Measurements from ENCODE around the gene CD9.

CD9 gene

DNA sequence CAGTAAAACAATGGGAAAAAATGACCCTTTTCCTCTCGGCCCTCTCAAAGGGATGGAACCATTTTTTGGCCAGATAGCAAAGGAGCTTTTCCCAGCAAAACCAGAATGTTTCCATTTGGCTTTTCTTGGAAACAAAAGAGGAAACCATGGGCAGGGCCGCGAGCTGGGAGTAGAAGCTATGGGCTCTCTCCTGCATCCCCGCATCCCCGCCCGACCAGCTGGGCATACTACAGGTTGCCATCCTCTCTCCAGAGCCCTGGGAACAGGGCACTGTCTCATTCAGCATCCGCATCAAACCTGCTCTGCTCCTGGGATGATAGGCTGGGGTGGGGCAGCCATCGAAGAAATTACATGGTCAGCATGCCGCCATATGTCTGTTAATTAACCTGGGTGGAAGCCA, 20.9 kb downstream of the CD9 start:
- DNase-seq (ENCODE audit: low read depth), result no peak

DNA sequence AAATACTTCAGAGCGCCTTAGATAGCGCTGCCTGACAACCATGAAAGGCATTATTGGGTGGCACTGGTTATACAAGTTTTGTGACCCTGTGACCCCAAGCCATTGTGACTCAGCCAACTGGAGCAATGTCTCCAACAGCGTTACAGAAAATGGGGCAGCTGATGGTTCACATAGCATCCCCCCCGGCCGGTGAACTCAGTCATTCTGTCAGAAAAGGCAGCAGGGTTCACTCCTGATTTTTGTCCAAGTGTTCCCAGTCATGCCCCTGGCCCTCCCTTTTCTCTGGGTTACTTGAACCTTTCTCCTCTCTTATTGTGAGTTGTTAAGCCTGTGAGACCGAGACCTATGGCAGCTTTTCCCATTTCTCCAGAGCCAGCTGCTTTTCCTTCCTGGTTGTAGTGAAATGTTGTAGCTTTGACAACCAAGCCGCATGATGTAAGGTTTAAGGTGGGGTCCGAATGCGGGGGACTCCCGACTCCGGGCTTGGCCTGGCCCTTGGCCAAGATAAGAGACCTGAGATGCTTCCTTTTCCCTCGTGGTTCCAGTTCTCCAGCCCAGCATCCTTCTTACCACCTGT, 22.0 kb downstream of the CD9 start:
- no peak for DNase-seq (ENCODE audit: low read depth)

DNA sequence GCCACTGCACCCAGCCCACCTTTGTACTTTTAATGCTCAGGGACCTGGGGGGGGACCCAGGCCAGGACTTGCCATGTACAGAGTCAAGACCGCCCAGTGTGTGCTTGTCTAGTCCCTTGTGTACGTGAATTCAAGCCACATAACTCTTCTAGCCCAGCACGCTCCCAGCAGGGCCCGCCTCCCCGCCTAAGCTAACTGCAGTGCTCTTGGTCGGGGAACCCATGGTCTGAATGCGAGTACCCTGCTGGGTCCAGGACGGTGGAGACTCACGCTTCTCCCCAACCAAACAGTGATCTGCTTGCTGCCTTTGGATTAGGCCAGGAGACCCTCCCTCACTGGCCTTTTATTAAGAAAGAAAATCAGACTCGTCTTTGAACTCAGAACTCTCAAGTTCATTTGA, 23.3 kb downstream of the CD9 start:
- DNase-seq (ENCODE audit: low read depth), result no peak

DNA sequence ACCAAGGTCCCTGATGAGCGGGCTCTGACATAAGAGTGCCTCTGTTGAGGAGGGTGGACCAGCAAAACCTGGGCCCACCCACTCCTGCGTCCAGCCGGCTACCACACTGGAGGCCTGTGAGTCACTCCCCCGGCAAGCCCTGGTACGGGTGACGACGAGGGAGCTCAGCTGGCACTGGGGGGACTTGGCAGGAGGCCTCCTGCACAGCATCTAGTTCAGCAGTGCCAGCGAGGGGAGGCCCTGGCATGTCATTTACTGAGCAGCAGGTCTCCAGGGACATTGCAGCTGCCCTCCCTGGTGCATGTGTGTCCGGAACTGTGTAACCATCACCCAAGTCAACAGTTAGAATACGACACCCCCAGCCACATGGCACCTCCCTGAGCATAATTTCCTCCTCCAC, 24.4 kb downstream of the CD9 start:
- no peak for DNase-seq (ENCODE audit: low read depth)

DNA sequence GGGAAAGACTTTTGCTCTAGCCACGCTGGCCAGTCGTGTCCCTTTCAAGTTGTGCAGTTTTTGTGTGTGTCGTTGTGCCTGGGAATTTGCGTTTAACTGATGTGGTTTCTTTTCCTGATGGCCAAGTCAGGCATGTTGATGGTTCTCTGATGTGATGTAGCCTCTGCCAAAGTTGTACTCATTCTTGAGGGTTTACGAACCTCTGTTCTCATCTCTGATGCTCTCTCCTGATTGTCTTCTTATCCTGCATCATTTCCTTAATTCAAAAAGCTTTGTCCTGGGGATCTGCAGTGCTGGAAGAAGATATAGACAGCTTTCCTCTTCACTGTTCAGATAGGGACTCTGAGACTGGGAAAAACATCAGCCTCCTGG, 25.4 kb downstream of the CD9 start:
- no peak for DNase-seq (ENCODE audit: low read depth)

DNA sequence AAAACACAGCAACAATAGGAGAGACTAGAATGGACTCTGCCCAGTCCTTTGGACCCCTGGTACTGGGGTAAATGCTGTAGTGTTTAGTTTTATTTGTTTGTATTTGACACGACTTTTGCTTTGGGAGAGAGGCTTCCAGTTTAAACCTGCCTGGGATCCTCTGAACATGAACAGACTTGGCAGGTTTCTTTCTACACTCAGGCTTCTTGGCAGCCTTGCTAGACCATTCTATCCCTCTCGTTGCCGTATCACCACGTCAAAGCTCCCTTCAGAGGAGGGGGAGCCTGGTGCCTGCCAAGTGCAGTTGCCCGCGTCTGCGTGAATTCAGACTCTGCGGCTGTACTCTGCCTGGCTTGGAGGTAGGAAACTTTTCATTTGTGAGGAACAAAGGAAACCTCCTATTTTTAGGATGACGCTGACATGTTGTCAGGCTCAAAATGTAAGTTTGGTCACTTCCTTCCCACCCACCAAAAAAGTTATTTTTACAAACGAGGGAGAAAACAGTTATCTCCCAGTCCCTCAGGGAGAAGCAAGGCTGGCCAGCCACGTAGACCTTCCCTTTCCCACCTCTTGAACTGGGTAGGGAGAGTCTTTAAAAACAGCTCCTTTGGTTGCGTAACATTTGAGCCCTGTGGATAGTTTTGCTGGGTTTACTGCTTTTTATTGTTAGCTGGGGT, 25.9 kb downstream of the CD9 start:
- DNase-seq (ENCODE audit: low read depth), result peak; percentile 75

DNA sequence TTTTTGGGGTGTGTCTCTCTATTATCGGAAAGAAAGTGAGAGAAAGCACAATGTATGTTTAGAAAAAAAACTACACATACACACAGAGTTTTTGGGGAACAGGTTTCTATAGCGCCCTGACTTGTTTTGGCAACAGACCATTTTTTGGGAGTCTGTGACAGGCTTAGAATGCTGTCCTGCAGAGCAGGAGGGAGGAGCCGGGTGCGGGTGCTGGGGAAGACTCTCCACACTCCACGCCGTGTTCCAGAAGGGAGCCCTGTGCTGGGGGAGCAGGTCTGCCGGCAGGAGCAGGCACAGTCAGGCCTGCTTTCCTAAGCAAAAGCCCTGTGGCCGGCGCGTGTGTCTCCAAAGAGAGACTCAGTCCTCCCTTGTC, 26.5 kb downstream of the CD9 start:
- DNase-seq (ENCODE audit: low read depth), result no peak

DNA sequence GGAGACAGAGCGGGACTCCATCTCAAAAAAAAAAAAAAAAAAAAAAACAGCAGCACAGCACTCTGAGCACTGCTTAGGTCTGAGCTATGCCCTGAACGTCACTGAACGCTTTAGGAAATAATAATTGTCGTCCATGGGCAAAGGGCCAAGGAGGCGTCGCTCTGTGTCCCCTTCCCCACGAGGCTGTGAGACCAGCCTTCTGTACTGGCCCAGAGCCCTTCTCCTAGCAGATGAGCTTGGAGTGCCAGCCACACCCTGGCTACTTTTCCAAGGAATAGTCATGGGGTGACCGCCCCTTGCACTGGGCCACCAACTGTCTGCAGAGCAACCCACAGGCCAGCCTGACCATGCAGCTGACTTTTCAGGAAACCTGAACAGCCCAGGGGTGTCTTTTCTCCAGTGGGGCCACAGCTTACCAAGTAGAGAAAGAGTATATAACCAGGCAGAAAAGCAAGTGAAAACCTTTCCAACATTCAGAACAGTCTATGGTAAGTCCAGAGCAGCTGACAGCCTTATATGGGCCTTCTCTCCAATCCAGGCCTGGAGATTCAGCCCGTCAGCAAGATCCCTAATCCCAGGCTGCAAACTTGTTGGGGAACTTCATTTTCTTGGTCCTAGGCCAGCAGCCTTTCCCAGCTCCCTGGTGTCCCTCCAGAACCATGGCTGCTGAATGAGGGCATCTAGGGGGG, 28.5 kb downstream of the CD9 start:
- no peak for DNase-seq (ENCODE audit: low read depth)

DNA sequence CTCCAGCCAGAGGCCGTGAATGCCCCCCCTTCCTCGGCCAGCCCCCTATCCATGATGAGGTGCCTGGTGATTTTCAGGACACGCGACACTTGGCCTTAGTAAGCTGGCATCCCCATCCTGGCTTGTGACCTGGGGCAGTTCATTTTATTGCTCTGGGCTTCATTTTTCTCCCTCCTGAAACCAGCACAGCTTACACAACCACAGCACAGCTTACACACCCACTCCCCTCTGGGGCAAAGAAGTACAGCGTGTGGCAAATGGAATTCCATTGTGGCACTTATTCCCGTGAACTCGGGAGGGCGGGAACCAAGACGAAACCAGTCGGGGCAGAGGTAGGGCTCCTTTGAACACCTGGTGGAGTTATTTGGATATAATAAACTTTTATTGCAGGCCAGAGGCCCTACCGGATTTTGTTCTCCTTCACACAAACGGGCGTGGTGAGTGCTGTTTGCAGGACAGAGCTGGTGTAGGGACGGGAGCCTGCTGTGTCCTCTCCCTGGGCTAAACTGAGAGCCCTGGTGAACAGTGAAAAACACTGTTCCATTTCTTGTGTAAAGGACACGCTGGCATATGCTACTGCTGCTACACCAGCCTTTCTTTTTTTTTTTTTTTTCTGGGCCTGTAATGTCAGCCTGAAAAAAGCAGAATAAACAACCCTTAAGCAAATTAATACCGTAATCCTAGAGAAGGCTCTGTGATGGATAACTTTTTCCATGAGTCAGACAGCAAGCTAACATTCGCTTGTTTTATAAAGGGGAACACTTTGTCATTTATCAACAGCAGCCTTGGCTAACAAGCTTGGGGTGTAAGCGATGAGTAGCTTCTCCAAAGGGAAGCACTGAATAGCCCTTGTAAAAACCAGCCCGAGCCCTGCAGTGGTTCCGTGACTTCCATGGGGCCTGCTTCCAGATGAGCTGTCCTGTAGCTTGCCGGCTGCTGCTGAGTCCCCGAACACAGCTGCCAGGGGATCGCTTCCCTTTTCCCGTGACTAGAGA, 29.3 kb downstream of the CD9 start:
- peak; percentile 93 for DNase-seq (ENCODE audit: low read depth)

DNA sequence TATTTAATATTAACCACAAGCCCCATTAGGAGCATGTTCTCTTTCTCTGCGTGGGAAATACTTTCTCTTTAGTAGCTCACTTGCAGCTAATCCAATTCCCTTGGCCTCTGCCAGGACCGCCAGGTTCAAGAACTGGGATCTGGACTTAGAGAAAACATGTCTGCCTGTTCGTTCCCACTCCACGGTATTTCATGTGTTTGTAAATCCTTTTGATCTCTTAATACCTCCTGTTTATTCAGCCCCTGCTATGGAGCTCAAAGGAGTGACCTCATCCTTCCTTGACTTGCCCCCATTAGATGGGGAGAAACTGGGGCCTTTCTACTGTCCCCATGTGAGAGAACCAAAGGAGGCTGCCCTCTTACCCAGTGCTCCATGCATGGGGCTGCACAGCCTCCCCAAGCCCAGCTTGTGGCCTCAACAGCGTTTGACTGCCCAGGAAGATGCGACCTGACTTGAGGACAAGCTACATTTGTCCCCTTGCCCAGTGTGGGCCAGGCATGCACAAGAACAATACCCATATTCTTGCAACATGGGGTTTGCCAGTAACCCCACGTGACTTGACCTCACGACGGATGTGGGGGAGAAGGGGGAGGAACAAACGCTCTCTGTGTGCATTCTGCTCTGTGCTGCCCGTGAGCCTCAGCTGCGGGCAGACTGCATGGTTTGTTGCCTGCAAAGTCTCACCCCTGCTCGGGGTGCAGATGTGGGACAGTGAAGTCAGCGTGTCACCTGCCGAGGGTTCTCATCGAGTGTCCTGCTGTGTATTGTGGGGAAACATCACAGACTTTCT, 30.3 kb downstream of the CD9 start:
- DNase-seq (ENCODE audit: low read depth), result peak; percentile 79

DNA sequence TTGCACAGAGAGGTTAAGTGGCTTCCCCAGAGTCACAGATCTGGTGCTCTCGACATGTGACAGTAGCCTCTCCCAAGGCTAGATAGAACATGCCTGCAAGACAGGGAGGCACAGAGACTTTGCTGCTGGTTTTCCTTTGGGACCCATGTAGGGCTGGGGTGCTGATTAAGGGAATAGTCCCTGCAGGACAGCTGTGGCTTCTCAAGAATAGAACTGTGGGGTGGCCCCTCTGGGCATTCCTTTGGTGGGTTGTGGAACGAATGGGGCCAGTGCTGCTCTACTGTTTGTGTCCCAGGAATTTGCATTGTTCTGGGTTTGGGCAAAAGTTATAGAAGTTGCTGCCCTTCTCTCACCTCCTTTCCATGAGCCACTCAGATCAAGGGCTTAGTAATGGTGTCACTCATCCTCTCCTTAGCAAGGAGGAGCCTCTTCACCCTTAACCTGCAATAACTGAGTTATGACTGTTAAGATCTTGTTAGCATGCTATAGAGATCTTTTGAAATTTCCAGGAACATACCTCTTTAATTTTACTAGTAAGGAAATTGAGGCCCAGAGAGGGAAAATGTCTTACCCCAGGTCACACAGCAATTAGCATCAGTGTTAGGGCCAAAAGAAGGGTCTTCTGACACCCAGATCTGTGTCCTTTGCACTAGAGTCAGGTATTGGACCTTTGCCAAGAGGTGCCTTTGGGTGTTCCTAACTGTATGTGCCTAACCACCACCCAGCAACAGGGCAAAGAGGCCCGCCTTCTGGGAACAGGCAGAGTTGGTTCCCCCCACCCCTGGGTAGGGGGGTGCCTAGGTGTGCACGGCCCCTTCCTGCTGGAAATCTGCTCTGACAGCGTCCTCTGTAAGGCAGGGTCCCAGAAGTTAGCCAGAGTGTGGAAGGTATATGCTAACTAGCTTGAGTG, 31.4 kb downstream of the CD9 start:
- peak; percentile 48 for DNase-seq (ENCODE audit: low read depth)

DNA sequence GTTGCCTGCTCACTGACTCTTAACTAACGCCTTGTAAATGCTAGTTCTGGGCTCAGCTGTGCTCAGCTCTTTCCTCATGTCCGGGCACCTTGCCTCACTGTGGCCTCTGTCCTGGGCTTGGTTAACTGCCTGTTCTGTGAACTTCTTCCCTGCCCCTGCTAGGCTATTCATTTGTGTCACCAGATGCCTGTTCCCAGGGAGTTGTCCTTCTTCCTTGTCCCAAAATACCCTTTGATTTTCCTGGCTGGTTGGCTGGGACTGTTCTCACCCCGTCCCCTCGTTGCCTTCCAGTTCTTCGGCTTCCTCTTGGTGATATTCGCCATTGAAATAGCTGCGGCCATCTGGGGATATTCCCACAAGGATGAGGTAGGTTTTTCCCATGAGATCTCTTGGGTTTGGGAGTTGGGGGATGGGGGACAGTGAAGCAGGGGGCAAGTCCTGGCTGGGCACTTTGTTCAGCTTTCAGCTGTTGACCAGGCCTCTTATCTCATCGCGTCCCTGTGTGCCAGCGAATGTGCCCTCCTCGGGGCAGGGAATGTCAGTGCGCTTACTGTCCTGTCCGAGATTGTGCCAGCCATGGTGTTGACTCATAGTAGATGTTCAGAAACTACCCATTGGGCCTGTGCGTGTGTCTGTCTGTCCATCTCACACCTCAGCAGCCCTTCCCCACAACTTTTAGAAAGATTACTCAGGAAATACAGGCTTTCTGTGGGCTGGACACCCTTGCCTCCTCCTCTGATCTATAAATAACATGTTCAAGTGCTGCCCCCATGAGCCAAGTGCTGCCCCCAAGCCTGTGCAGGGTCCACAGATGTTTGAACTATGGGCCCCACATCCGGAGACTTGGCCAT, 33.1 kb downstream of the CD9 start:
- no peak for DNase-seq (ENCODE audit: low read depth)

DNA sequence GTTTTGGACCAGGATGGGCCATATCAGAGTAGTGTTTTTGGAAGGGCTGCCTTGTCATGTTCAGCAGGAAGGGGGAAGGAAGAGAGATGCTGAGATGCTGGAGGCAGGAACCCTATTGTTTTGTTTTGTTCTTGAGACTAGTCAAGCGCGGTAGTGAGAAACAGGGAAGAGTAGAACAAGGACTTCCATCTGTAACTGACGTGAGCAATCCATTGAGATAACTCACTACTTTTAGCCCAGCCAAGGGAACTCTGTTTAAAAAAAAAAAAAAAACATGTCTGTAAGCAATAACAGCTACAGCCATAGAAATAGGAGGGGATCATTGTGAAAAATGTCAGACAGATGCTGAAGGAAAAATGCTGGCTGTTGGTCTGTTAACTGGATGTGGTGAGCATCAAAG, 34.0 kb downstream of the CD9 start:
- DNase-seq (ENCODE audit: low read depth), result peak; percentile 40

DNA sequence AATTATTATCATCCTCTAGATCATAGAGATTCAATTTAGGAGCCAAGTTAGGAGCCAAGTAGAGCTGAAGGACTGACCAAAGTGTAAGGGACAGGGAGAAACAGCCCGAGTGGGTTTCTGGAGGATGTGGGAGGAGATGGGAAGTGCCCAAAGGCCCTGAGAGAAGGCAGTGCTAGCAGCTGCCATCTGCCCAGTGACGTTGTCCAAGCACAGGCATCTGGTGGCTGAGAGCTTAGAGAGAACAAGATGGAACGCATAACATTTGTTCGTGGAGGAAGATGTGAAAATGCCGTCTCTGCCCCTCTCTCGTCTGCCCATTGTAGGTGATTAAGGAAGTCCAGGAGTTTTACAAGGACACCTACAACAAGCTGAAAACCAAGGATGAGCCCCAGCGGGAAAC, 34.7 kb downstream of the CD9 start:
- DNase-seq (ENCODE audit: low read depth), result no peak

DNA sequence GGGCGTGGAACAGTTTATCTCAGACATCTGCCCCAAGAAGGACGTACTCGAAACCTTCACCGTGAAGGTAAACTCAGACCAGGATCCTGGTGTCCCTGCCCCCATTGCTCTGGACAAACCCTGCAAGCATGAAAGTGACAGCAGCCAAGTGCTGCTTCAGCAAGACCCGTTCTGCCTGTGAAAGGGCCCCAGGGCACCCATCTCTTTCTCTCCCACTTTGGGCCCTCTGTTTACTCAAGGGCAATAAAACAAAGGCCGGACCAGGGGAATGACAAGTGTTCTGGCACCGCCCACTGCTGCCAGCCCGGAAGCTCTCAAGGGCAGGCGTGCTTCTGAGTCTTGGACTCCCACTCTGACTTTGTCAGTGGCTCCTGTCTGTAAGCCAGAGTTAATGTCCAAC, 35.3 kb downstream of the CD9 start:
- no peak for DNase-seq (ENCODE audit: low read depth)

DNA sequence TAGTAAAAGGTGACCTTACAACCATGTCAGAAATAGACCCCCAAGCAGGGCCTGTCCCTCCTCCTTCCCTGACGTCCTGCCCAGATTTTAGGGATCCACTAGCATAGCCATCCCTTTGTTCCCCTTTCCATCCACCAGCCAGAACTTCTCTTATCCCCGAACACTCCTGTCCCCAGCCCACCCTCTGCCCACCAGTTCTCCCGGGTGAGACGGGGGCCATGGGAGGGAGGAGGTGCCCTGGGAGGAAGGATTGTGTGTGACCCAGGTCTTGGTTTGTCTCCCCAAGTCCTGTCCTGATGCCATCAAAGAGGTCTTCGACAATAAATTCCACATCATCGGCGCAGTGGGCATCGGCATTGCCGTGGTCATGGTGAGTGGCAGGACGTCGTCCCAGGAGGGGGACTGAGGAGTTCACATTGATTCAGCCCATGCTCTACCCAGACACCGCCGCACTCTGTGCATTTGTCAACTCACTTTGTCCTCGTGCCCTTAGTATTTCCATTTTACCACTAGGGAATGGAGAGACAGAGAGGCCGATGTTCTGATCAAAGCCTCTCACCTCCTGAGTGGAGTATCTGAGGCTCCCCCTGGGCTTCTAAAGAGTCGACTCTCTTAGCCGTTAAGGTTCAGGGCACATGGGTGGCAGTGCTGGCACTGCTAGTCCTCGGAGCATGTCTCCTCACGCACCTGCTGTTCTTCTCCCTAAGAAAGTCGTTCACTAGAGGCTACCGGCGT, 35.9 kb downstream of the CD9 start:
- no peak for DNase-seq (ENCODE audit: low read depth)

DNA sequence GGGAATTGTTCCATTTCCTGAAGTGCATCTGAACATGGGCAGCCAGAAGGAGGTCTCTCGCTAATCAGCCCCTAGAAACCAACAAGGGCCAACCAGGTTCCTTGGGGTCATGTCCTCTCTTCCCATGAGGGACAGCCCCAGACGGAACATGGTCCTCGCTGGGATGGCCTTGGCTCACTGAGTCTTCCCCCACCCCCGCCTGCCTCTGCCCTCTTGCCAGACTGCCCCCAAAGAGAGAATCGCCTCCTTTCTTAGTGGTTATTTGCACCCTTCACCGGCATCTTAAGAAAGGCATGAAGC, 36.4 kb downstream of the CD9 start:
- DNase-seq (ENCODE audit: low read depth), result no peak

DNA sequence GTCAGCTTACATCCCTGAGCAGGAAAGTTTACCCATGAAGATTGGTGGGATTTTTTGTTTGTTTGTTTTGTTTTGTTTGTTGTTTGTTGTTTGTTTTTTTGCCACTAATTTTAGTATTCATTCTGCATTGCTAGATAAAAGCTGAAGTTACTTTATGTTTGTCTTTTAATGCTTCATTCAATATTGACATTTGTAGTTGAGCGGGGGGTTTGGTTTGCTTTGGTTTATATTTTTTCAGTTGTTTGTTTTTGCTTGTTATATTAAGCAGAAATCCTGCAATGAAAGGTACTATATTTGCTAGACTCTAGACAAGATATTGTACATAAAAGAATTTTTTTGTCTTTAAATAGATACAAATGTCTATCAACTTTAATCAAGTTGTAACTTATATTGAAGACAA, 37.6 kb downstream of the CD9 start:
- DNase-seq (ENCODE audit: low read depth), result no peak

DNA sequence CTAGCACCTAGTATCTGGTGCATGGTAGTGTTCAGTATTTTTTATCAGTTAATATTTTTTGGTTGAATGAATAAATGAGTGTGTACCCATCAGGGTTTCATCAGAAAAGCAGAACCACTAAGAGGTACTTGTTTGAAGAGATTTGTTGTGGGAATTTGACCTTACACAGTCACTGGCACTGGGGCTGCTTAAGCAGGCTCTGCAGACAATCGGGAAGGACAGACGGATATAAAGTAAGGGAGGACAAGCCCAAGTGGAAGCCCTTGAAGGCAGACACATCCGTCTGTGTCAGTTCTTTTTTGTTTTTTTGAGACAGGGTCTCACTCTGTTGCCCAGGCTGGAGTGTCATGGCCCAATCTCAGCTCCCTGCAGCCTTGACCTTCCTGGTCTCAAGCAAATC, 38.7 kb downstream of the CD9 start:
- DNase-seq (ENCODE audit: low read depth), result no peak
